NCI-H187 treated with DMSO at 0.1 percent for 48 hours (cell line): Measurements from ENCODE around the gene YIPF3.
A peak's percentile ranks its signal among the peaks of the same experiment; 100 is the strongest.
"Not testable (repeated sequence)": the region's sequence is repeated elsewhere in the genome, so short reads cannot be mapped to it uniquely, and the experiment has no call there.

Experiments used
- DNase-seq: peaks from one replicate; lab custom pipeline; 2025; lab: John Stamatoyannopoulos, UW

The YIPF3 gene

GRCh38 chr6:43509984-43510826 is 6.5 kb downstream of the YIPF3 start, which contains the start of gene LRRC73:
Gene LRRC73 (minus strand): TSS chr6:43510346. CDS start chr6:43509785, 561 bp downstream.
- DNase-seq, result no peak

- no peak for DNase-seq
These were observed 7.4 kb downstream of the YIPF3 start for GRCh38 chr6:43509142-43509983.

- DNase-seq, result no peak
These were observed 8.1 kb downstream of the YIPF3 start for GRCh38 chr6:43508481-43509141.

GRCh38 chr6:43506667-43507471 is 9.9 kb downstream of the YIPF3 start:
- peak; percentile 27 for DNase-seq

- no peak for DNase-seq
These were observed 10.6 kb downstream of the YIPF3 start for GRCh38 chr6:43506171-43506570.

- DNase-seq, result no peak
These were observed 11.0 kb downstream of the YIPF3 start for GRCh38 chr6:43505718-43506117.

- DNase-seq, result no peak
These were observed 11.8 kb downstream of the YIPF3 start for GRCh38 chr6:43504756-43505593.

GRCh38 chr6:43503443-43503842 is 13.3 kb downstream of the YIPF3 start:
- DNase-seq, result no peak

- DNase-seq, result no peak
These were observed 14.1 kb downstream of the YIPF3 start for GRCh38 chr6:43502666-43503065.

GRCh38 chr6:43500921-43501320 is 15.8 kb downstream of the YIPF3 start:
- no peak for DNase-seq

- no peak for DNase-seq
These were observed 17.5 kb downstream of the YIPF3 start for GRCh38 chr6:43499028-43499815.

GRCh38 chr6:43498291-43498690 is 18.4 kb downstream of the YIPF3 start:
- DNase-seq, result not testable (repeated sequence)

GRCh38 chr6:43497689-43498088 is 19.0 kb downstream of the YIPF3 start:
- DNase-seq, result no peak

- DNase-seq, result no peak
These were observed 19.7 kb downstream of the YIPF3 start for GRCh38 chr6:43497129-43497396.

- no peak for DNase-seq
These were observed 20.2 kb downstream of the YIPF3 start for GRCh38 chr6:43496370-43497128.

- no peak for DNase-seq
These were observed 21.3 kb downstream of the YIPF3 start for GRCh38 chr6:43495409-43495941.

GRCh38 chr6:43494766-43495165 is 22.0 kb downstream of the YIPF3 start:
- DNase-seq, result no peak

- DNase-seq, result no peak
These were observed 22.4 kb downstream of the YIPF3 start for GRCh38 chr6:43494321-43494720.

GRCh38 chr6:43493833-43494232 is 22.9 kb downstream of the YIPF3 start:
- DNase-seq, result no peak
